Measurements from ENCODE around the gene STXBP6.

STXBP6 gene

DNA sequence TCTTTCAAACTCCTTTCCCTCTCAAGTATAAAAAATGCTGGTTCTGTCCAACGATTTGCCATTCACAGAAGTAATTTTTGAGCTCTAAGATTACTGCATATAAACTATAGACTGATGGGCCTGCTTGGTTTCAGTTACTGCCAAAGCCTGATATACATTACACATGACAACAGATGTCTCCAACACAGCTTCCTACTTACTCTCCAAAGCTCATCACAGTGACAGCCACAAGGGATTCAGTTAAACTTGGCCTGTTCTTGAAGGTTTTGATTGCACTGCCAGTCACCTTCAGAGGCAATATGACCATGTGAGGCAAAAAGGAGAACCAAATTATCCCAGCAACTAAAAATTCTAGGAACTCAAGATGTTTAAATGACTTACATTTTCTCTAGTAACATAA is 30.1 kb downstream of the STXBP6 start:
- TF ChIP-seq, protein P1, sequence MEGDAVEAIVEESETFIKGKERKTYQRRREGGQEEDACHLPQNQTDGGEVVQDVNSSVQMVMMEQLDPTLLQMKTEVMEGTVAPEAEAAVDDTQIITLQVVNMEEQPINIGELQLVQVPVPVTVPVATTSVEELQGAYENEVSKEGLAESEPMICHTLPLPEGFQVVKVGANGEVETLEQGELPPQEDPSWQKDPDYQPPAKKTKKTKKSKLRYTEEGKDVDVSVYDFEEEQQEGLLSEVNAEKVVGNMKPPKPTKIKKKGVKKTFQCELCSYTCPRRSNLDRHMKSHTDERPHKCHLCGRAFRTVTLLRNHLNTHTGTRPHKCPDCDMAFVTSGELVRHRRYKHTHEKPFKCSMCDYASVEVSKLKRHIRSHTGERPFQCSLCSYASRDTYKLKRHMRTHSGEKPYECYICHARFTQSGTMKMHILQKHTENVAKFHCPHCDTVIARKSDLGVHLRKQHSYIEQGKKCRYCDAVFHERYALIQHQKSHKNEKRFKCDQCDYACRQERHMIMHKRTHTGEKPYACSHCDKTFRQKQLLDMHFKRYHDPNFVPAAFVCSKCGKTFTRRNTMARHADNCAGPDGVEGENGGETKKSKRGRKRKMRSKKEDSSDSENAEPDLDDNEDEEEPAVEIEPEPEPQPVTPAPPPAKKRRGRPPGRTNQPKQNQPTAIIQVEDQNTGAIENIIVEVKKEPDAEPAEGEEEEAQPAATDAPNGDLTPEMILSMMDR (IDR thresholded peaks at IDR 0.05; ENCODE audit: poor library complexity, severe bottlenecking): no peak
- no peak for ATAC-seq (ENCODE audit: low read depth)
- H3K36me3 ChIP-seq (ENCODE audit: low read depth): no peaks in the 10 kb centered on the region
- no peak overlapping the region for H3K4me3 ChIP-seq (ENCODE audit: severe bottlenecking)
- H3K27me3 ChIP-seq (ENCODE audit: insufficient read depth, poor library complexity, severe bottlenecking): peaks cover 15% of the 10 kb centered on the region
- DNase-seq (ENCODE audit: low spot score): no peak
- no peaks in the 10 kb centered on the region for H3K4me1 ChIP-seq (ENCODE audit: insufficient read depth, poor library complexity, severe bottlenecking)
- no peaks in the 10 kb centered on the region for H3K9me3 ChIP-seq (ENCODE audit: severe bottlenecking)
- H3K27ac ChIP-seq (ENCODE audit: poor library complexity, severe bottlenecking): no peak overlapping the region

DNA sequence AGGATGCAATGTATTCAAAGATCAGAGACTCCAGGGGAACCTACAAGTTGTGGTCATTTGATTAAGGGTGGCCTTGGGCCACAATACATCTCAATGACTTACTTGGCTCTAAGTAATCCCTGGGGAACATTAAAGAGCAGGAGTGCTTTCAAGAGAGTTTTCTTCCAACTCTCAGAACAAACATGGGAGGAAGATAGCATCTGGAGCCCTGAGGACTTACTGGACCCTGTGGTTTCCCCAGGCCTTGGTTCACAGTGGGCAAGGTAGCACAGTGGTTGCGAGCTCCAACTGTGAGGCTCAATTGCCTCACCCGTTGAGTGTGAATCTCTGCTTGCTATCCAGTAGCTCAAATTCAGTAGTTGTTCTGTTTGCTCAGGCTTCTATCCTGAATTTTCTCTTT is 32.4 kb downstream of the STXBP6 start:
- H3K4me1 ChIP-seq (ENCODE audit: insufficient read depth, poor library complexity, severe bottlenecking): no peaks in the 10 kb centered on the region
- peaks cover 15% of the 10 kb centered on the region for H3K27me3 ChIP-seq (ENCODE audit: insufficient read depth, poor library complexity, severe bottlenecking)
- ATAC-seq (ENCODE audit: low read depth): no peak
- H3K27ac ChIP-seq (ENCODE audit: poor library complexity, severe bottlenecking): no peak overlapping the region
- DNase-seq (ENCODE audit: low spot score): no peak
- no peaks in the 10 kb centered on the region for H3K9me3 ChIP-seq (ENCODE audit: severe bottlenecking)
- no peak overlapping the region for H3K4me3 ChIP-seq (ENCODE audit: severe bottlenecking)
- TF ChIP-seq, protein P1 (IDR thresholded peaks at IDR 0.05; ENCODE audit: poor library complexity, severe bottlenecking): no peak
- H3K36me3 ChIP-seq (ENCODE audit: low read depth): no peaks in the 10 kb centered on the region

DNA sequence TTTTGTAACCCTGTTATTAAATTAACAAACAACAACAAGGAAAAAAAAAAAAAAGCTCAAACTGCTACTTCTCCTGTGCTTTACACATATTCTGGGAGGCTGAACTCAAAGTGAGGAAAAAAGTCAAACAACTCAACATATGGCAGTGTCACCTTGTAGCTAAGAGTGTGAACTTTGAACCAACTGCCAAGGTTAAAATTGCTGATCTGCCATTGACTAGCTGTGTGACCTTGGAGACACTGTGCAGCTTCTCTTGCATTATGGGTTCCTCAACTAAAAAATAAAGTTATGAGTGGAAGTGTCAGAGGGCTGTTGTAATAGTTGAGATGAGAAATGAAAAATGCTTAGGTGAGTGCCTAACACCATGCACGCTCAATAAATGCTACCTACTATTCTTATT is 34.2 kb downstream of the STXBP6 start:
- Histone ChIP-seq H3K27ac (ENCODE audit: poor library complexity, severe bottlenecking) (no peak overlapping the region), H3K4me3 (ENCODE audit: severe bottlenecking) (no peak overlapping the region), H3K4me1 (ENCODE audit: insufficient read depth, poor library complexity, severe bottlenecking) (no peaks in the 10 kb centered on the region), H3K27me3 (ENCODE audit: insufficient read depth, poor library complexity, severe bottlenecking) (peaks cover 12% of the 10 kb centered on the region), H3K9me3 (ENCODE audit: severe bottlenecking) (no peaks in the 10 kb centered on the region), H3K36me3 (ENCODE audit: low read depth) (no peaks in the 10 kb centered on the region)
- ATAC-seq (ENCODE audit: low read depth): no peak
- TF ChIP-seq, protein P1 (IDR thresholded peaks at IDR 0.05; ENCODE audit: poor library complexity, severe bottlenecking): no peak
- no peak for DNase-seq (ENCODE audit: low spot score)

DNA sequence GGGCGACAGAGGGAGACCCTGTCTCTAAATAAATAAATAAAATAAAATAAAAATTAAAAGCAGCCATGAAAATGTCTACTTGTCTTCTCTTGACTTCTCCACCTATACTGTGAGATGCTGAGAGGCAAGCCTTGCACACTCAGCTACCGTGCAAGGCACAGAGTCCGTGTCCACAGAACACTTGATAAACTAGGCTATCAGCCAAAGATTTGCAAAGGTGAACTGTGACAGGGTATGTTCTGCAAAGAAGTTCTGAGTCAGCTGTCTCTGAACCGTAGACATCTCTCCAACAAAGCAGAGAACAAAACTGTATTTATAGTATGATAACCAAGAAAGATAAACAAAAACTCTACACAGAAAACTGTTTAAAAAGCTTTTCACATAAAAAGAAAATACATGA is 35.5 kb downstream of the STXBP6 start:
- no peaks in the 10 kb centered on the region for H3K9me3 ChIP-seq (ENCODE audit: severe bottlenecking)
- H3K36me3 ChIP-seq (ENCODE audit: low read depth): no peaks in the 10 kb centered on the region
- ATAC-seq (ENCODE audit: low read depth) (no peak), DNase-seq (ENCODE audit: low spot score) (no peak)
- no peak overlapping the region for H3K27ac ChIP-seq (ENCODE audit: poor library complexity, severe bottlenecking)
- H3K27me3 ChIP-seq (ENCODE audit: insufficient read depth, poor library complexity, severe bottlenecking): peaks cover 12% of the 10 kb centered on the region
- no peak overlapping the region for H3K4me3 ChIP-seq (ENCODE audit: severe bottlenecking)
- H3K4me1 ChIP-seq (ENCODE audit: insufficient read depth, poor library complexity, severe bottlenecking): no peaks in the 10 kb centered on the region
- TF ChIP-seq, protein P1 (IDR thresholded peaks at IDR 0.05; ENCODE audit: poor library complexity, severe bottlenecking): no peak

DNA sequence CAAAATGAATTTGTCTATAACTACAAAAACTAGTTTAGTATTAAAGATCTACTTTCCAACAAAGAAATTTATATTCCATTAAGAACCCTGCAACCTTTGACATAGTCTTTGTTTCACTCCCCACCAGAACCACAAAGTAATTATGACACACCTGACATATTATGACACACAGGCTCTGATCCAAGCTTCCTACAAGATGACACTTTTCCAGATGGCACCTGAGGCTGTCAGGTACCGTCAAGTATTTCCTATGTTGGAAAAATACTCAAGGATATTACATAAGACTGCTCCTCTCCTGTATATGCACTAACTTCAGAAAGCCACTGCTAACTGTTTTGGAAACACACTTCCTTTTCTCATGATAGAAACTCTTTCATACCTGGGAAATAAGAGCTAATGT is 38.9 kb downstream of the STXBP6 start:
- peaks cover 4% of the 10 kb centered on the region for H3K27me3 ChIP-seq (ENCODE audit: insufficient read depth, poor library complexity, severe bottlenecking)
- no peaks in the 10 kb centered on the region for H3K9me3 ChIP-seq (ENCODE audit: severe bottlenecking)
- H3K36me3 ChIP-seq (ENCODE audit: low read depth): no peaks in the 10 kb centered on the region
- H3K27ac ChIP-seq (ENCODE audit: poor library complexity, severe bottlenecking): no peak overlapping the region
- ATAC-seq (ENCODE audit: low read depth): no peak
- no peak overlapping the region for H3K4me3 ChIP-seq (ENCODE audit: severe bottlenecking)
- H3K4me1 ChIP-seq (ENCODE audit: insufficient read depth, poor library complexity, severe bottlenecking): peaks cover 7% of the 10 kb centered on the region
- DNase-seq (ENCODE audit: low spot score): no peak
- TF ChIP-seq, protein P1 (IDR thresholded peaks at IDR 0.05; ENCODE audit: poor library complexity, severe bottlenecking): no peak
